Measurements from ENCODE around the gene PLEKHA5.

DNA sequence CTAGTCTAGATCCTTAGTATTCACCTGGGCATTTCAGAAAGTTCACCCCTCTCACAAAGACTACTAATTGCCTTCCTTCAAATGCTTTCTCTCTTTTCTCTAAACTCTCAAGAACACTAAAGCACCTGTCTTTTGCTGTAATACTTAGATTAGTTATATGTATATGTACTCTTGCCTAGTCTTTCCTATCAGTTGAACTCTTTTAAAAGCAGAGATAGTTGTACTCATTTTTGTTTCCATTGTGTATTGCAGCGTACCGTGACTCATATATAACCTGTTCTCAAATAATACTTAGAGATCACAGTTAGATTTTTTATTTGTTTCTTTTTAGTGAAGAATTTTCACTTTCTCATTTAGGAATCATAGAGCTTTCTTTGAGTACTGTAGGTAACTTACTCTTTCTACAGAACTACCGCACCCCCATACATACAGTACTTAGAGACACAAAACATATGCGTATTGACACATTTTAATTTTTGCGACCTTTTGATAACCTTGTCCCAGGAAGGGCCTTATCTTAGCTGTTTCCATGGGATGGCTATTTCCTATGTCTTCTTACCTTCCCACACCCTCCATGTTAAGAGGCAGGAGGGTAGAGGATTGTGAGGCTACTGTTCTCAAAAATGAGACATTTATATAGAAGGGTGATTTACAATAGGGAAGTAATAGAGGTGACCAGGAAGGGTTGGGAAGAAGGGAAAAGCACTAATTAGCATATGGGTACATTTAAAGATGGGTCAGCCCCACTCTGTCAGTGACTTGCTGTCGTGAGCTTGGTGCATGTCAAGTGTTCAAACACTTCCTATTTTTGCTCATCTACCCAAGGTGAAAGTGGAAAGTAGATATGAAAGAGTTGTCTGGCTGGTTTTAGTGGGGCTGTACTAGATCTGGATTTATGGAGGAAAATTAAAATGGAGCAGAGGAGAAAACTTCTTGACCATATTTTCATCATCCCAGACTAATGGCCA lies 74.3 kb downstream of the PLEKHA5 start:
- TF ChIP-seq, protein P1, sequence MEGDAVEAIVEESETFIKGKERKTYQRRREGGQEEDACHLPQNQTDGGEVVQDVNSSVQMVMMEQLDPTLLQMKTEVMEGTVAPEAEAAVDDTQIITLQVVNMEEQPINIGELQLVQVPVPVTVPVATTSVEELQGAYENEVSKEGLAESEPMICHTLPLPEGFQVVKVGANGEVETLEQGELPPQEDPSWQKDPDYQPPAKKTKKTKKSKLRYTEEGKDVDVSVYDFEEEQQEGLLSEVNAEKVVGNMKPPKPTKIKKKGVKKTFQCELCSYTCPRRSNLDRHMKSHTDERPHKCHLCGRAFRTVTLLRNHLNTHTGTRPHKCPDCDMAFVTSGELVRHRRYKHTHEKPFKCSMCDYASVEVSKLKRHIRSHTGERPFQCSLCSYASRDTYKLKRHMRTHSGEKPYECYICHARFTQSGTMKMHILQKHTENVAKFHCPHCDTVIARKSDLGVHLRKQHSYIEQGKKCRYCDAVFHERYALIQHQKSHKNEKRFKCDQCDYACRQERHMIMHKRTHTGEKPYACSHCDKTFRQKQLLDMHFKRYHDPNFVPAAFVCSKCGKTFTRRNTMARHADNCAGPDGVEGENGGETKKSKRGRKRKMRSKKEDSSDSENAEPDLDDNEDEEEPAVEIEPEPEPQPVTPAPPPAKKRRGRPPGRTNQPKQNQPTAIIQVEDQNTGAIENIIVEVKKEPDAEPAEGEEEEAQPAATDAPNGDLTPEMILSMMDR (IDR thresholded peaks at IDR 0.05), result no peak
- no peak for TF ChIP-seq POLR2A (IDR thresholded peaks at IDR 0.05)

Data from testis (tissue), 2 donors.